ENCODE data around the gene NAT16. TPM values are rescaled to one million over a fixed set of nuclear protein-coding genes. Genes with fewer than 3 reads are reported as not detected.

Gene NAT16
- total and polyA plus RNA-seq, 9 of the 15 experiments (the other 6 are each of a cell fraction or from before 2014, with no cell fraction given): 0.04 TPM; not detected in 8

DNA sequence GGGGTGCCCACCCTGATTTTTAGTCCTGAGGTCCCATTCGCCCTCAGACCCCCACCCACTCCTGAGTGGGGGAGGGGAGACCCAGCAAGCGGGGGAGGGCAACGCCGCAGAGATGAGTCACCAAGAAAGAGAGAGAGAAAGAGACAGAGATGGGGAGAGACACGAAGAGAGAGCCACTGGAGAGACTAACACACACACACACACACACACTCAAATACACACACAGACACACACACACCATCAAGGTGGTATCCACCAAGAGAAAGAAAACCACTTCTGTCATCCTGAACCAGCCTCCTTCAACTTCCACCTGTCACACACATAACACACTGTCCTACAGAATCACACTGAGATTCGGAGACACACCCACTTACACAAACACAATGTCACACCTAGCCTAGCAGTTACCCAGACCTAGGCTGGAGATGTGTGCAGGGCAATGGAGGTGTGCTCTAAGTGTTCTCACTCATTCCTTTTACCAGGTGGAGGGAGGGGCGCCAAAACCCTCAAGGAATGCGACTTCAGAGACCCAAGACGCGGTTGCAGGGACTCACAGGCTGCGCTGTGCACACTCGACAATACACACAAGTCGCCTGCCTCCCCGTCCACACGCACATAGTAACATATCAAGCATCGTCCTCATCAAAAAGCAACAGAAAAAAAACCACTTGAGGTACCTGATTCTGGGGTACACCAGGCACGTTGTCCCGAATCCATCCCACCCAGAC lies 10.8 kb downstream of the NAT16 start (continued):
- TF ChIP-seq, protein P1, sequence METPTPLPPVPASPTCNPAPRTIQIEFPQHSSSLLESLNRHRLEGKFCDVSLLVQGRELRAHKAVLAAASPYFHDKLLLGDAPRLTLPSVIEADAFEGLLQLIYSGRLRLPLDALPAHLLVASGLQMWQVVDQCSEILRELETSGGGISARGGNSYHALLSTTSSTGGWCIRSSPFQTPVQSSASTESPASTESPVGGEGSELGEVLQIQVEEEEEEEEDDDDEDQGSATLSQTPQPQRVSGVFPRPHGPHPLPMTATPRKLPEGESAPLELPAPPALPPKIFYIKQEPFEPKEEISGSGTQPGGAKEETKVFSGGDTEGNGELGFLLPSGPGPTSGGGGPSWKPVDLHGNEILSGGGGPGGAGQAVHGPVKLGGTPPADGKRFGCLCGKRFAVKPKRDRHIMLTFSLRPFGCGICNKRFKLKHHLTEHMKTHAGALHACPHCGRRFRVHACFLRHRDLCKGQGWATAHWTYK (CRISPR knock-in tag; IDR thresholded peaks at IDR 0.05): no peak
- TF ChIP-seq, protein P2, sequence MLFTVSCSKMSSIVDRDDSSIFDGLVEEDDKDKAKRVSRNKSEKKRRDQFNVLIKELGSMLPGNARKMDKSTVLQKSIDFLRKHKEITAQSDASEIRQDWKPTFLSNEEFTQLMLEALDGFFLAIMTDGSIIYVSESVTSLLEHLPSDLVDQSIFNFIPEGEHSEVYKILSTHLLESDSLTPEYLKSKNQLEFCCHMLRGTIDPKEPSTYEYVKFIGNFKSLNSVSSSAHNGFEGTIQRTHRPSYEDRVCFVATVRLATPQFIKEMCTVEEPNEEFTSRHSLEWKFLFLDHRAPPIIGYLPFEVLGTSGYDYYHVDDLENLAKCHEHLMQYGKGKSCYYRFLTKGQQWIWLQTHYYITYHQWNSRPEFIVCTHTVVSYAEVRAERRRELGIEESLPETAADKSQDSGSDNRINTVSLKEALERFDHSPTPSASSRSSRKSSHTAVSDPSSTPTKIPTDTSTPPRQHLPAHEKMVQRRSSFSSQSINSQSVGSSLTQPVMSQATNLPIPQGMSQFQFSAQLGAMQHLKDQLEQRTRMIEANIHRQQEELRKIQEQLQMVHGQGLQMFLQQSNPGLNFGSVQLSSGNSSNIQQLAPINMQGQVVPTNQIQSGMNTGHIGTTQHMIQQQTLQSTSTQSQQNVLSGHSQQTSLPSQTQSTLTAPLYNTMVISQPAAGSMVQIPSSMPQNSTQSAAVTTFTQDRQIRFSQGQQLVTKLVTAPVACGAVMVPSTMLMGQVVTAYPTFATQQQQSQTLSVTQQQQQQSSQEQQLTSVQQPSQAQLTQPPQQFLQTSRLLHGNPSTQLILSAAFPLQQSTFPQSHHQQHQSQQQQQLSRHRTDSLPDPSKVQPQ (CRISPR knock-in tag; IDR thresholded peaks at IDR 0.05; ENCODE audit: borderline replicate concordance): no peak
- TF ChIP-seq ZNF668 (CRISPR knock-in tag; IDR thresholded peaks at IDR 0.05): no peak
- TF ChIP-seq ZNF253 (CRISPR knock-in tag; conservative IDR thresholded peaks at IDR 0.05): no peak
- 0 out of 2 replicates have a peak, but pooled peaks have one; percentile 12 for TF ChIP-seq HES1 (IDR thresholded peaks at IDR 0.05; ENCODE audit: low read depth)
- TF ChIP-seq NEUROD1 (IDR thresholded peaks at IDR 0.05; ENCODE audit: borderline replicate concordance, low read depth, low read length, partially characterized antibody): peak; percentile 60
- no peak for TF ChIP-seq ZNF274 (IDR thresholded peaks at IDR 0.05; ENCODE audit: borderline replicate concordance, low read depth, low read length)
- TF ChIP-seq KLF13 (tag; IDR thresholded peaks at IDR 0.05; ENCODE audit: borderline replicate concordance, low read depth): no peak
- TF ChIP-seq KDM2B (CRISPR knock-in tag; IDR thresholded peaks at IDR 0.05): no peak
- TF ChIP-seq ARID1B (IDR thresholded peaks at IDR 0.05): peak; percentile 89
- peak; percentile 75 for TF ChIP-seq JUN (IDR thresholded peaks at IDR 0.05; ENCODE audit: borderline replicate concordance, low read depth, low read length)
- TF ChIP-seq JUN (CRISPR knock-in tag; IDR thresholded peaks at IDR 0.05; ENCODE audit: borderline replicate concordance): no peak
- no peak for TF ChIP-seq RBM15 (IDR thresholded peaks at IDR 0.05; ENCODE audit: insufficient read depth, low read length)
- TF ChIP-seq, protein P3, sequence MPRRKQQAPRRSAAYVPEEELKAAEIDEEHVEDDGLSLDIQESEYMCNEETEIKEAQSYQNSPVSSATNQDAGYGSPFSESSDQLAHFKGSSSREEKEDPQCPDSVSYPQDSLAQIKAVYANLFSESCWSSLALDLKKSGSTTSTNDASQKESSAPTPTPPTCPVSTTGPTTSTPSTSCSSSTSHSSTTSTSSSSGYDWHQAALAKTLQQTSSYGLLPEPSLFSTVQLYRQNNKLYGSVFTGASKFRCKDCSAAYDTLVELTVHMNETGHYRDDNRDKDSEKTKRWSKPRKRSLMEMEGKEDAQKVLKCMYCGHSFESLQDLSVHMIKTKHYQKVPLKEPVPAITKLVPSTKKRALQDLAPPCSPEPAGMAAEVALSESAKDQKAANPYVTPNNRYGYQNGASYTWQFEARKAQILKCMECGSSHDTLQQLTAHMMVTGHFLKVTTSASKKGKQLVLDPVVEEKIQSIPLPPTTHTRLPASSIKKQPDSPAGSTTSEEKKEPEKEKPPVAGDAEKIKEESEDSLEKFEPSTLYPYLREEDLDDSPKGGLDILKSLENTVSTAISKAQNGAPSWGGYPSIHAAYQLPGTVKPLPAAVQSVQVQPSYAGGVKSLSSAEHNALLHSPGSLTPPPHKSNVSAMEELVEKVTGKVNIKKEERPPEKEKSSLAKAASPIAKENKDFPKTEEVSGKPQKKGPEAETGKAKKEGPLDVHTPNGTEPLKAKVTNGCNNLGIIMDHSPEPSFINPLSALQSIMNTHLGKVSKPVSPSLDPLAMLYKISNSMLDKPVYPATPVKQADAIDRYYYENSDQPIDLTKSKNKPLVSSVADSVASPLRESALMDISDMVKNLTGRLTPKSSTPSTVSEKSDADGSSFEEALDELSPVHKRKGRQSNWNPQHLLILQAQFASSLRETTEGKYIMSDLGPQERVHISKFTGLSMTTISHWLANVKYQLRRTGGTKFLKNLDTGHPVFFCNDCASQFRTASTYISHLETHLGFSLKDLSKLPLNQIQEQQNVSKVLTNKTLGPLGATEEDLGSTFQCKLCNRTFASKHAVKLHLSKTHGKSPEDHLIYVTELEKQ (CRISPR knock-in tag; IDR thresholded peaks at IDR 0.05): no peak
- TF ChIP-seq RNF219 (CRISPR knock-in tag; IDR thresholded peaks at IDR 0.05): no peak
- no peak for TF ChIP-seq CSDE1 (IDR thresholded peaks at IDR 0.05)
